Pancreas (tissue), 10 donors: ENCODE data around the gene CCL25. TPM values are rescaled to one million over a fixed set of nuclear protein-coding genes. Genes with fewer than 3 reads are reported as not detected.

Experiments used
- ATAC-seq, 4 donors: fragments of 200-7000 bp; cut with Tn5 transposase; one replicate each; pipeline versions ENCODE4 v1.8.0 to v1.9.1; 2020; ENCODE audit warnings: mild to moderate bottlenecking in 4 of 4, moderate library complexity in 4 of 4
- DNase-seq, 6 donors: peaks; one replicate each; pipeline ENCODE4 v3.0.0-alpha.2; 2020
- FAIRE-seq: peaks from 2 replicates; lab custom pipeline; 2012; peaks lifted over from hg19 to GRCh38; lab: Jason Lieb, UNC
- H3K27ac ChIP-seq, 4 donors: fragments of 200-600 bp; sonication (generic); 1 replicate in 3 of 4; 2 replicates in 1 of 4; pipeline versions ENCODE4 v1.5.0 to v1.8.0; 2020
- H3K27me3 ChIP-seq, 4 donors: fragments of 200-600 bp; one replicate each; pipeline ENCODE4 v1.8.0; 2021
- H3K36me3 ChIP-seq, 3 donors: fragments of 200-600 bp; sonication (generic) in 1 of 3; one replicate each; pipeline versions ENCODE4 v1.5.0 to v1.8.0; 2020 to 2021
- H3K4me1 ChIP-seq, 3 donors: fragments of 200-600 bp; one replicate each; pipeline ENCODE4 v1.8.0; 2021
- H3K4me3 ChIP-seq, 4 donors: fragments of 200-600 bp; sonication (generic) in 2 of 4; one replicate each; pipeline versions ENCODE4 v1.5.0 to v1.8.0; 2020 to 2021
- H3K9me3 ChIP-seq, 4 donors: fragments of 200-600 bp; one replicate each; pipeline ENCODE4 v1.8.0; 2021
- CTCF ChIP-seq, 4 donors: fragments of 200-600 bp; sonication (generic) in 3 of 4; IDR thresholded peaks; one replicate each; pipeline versions ENCODE4 v1.5.0 to v1.8.0; 2021; ENCODE audit warnings: antibody characterized with exemption in 4 of 4
- WGBS, 2 donors: extraction: QIAGEN DNeasy Blood & Tissue Kit; methylation state at CpG; one replicate each; pipeline ENCODE4 v1.1.7; 2013; 5-methylcytosine and 5-hydroxymethylcytosine counted together
- intact Hi-C, 3 donors: fragments of 100-400 bp; cut with DNase I; formaldehyde crosslinking; loops; one replicate each; pipeline versions ENCODE4 v1.11.1 to v1.14.2; 2022
- polyA plus RNA-seq, 2 donors: library from polyadenylated mRNA; stranded (reverse); fragments of 200-250 nt; gene quantifications; one replicate each; pipeline ENCODE4 v1.2.3, GENCODE V29; 2013
- total RNA-seq, 6 donors: library from RNA; stranded (reverse); fragmentation: NEBNext Ultra II Directional in 4 of 6; extraction: Animal tissue kit (Norgen Biotek cat#: 25700) in 4 of 6; gene quantifications; one replicate each; pipeline versions ENCODE4 v1.2.1 to v1.2.4, GENCODE V29; 2021 to 2023
- donor health status: healthy with polysubstance abuse.
- donor health status: DM: no; HTN: no; CAD: no; lungs with moderate emphysema.
- donor health status: DM: no; HTN: no; CAD: no.
- donor health status: control.
- donor health status: control.
- donor health status: Bipolar disorder and iron deficiency.
- donor health status: DM: yes; HTN: yes; CAD: no.
- donor health status: DM: no; HTN: no; CAD: no.
- donor health status: DM: no; HTN: no; CAD: no.
- donor health status: DM: yes; HTN: yes; CAD: no.

CCL25 gene
- total and polyA plus RNA-seq, 8 donors: 0.19 TPM; not detected in 7

GRCh38 chr19:8075158-8076074 is 22.9 kb downstream of the CCL25 start:
- H3K27me3 ChIP-seq: no peaks in the 10 kb centered on the region
- TF ChIP-seq CTCF (IDR thresholded peaks at IDR 0.05): no peak
- DNase-seq: no peak
- FAIRE-seq: no peak
- intact Hi-C loops: no loop called here
- no peak for ATAC-seq
- no peaks in the 10 kb centered on the region for H3K36me3 ChIP-seq
- no peaks in the 10 kb centered on the region for H3K4me1 ChIP-seq
- H3K27ac ChIP-seq: no peak overlapping the region
- H3K9me3 ChIP-seq: no peaks in the 10 kb centered on the region
- no peak overlapping the region for H3K4me3 ChIP-seq
- 73 to 80% methylated on average over 13 of the region's 13 CpGs for WGBS, 2 donors

DNA sequence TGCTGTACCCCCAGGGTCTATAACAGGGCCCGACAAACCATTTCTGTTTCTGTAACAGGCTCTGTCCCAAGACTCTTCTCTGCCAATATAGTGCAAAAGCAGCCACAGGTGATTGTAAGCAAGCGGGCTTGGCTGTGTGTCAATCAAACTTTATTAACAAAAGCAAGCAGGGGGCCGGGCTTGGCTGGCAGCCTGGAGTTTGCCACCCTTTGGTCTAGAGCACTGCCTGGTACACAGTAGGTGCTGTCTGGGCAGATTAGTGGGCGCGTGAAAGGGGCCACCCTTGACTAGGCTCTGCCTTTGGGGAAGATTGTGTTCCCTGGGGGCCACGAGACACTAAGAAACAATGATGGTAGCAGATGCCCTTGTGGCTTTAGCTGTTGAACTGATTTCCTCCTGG is 27.4 kb downstream of the CCL25 start:
- H3K36me3 ChIP-seq: no peaks in the 10 kb centered on the region
- 88 to 93% methylated on average over 6 of the region's 6 CpGs for WGBS, 2 donors
- H3K27me3 ChIP-seq: no peaks in the 10 kb centered on the region
- no peak for TF ChIP-seq CTCF (IDR thresholded peaks at IDR 0.05)
- no peaks in the 10 kb centered on the region for H3K9me3 ChIP-seq
- FAIRE-seq (no peak), ATAC-seq (no peak), DNase-seq (no peak)
- intact Hi-C loops: no loop called here
- no peaks in the 10 kb centered on the region for H3K4me1 ChIP-seq
- no peak overlapping the region for H3K4me3 ChIP-seq
- no peak overlapping the region for H3K27ac ChIP-seq

DNA sequence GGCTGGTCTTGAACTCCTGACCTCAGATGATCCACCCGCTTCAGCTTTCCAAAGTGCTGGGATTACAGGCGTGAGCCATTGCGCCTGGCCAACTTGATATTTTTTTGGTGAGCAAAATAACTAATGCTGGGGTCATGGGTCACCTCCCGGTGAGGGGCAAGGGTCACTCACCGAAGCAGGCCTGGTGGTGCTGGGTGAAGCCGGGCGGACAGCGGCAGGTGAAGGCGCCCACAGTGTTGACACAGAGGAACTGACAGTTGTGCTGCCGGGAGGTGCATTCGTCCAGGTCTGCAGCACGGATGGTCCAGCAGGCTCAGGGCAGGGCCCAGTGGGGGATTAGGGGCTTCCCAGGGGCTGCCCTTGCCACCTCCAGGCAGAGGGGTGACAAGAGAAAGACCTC is 28.3 kb downstream of the CCL25 start:
- no peaks in the 10 kb centered on the region for H3K36me3 ChIP-seq
- no peak for DNase-seq
- no peak for FAIRE-seq
- no peak for ATAC-seq
- no peak for TF ChIP-seq CTCF (IDR thresholded peaks at IDR 0.05)
- no peaks in the 10 kb centered on the region for H3K9me3 ChIP-seq
- H3K27ac ChIP-seq: no peak overlapping the region
- no peaks in the 10 kb centered on the region for H3K4me1 ChIP-seq
- no peaks in the 10 kb centered on the region for H3K27me3 ChIP-seq
- no peak overlapping the region for H3K4me3 ChIP-seq
- intact Hi-C loops: no loop called here
- 83 to 88% methylated on average over 12 of the region's 12 CpGs for WGBS, 2 donors

GRCh38 chr19:8081569-8082550 is 29.3 kb downstream of the CCL25 start:
- 90 to 93% methylated on average over 10 to 11 of the region's 11 CpGs for WGBS, 2 donors
- FAIRE-seq: no peak
- no peak for DNase-seq
- no peaks in the 10 kb centered on the region for H3K9me3 ChIP-seq
- no peaks in the 10 kb centered on the region for H3K36me3 ChIP-seq
- ATAC-seq: no peak
- H3K27me3 ChIP-seq: no peaks in the 10 kb centered on the region
- no peak overlapping the region for H3K4me3 ChIP-seq
- TF ChIP-seq CTCF (IDR thresholded peaks at IDR 0.05): no peak
- intact Hi-C loops: no loop called here
- H3K4me1 ChIP-seq: no peaks in the 10 kb centered on the region
- no peak overlapping the region for H3K27ac ChIP-seq
